ENCODE data around the gene CDK17.

GRCh38 chr12:96300064-96300463 lies 100.2 kb downstream of the CDK17 start:
- no peak for TF ChIP-seq CTCF (IDR thresholded peaks at IDR 0.05)
- no peak for TF ChIP-seq POLR2A (IDR thresholded peaks at IDR 0.05)
- TF ChIP-seq POLR2AphosphoS5 (IDR thresholded peaks at IDR 0.05) = no peak
